HG02678 (cell line): ENCODE results near the gene KRT34.
"Not testable (repeated sequence)": the region's sequence is repeated elsewhere in the genome, so short reads cannot be mapped to it uniquely, and the experiment has no call there.

Source experiments
- ATAC-seq: cut with Tn5 transposase; IDR thresholded peaks from one replicate; pipeline ENCODE4 v1.9.1; 2021; ENCODE audit warnings: mild to moderate bottlenecking, moderate library complexity; ENCODE audit not compliant: unreplicated experiment

Gene KRT34

DNA sequence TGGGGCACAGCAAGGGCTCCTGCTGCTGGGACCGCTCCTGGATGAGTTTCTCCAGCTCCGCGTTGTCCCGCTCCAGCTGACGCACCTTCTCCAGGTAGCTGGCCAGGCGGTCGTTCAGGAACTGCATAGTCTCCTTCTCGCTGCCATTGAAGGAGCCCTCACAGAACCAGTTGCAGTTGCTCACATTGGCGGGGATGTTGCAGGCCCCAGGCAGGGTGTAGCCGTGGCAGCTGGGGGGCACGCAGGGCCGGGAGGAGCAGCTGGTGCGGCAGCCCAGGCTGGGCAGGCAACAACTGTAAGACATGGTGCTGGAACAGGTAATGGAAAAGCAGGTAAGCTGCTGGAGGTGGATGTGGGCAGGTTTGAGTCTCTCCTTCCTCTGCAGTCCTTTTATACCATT is at the start of gene KRT34:
TSS of gene KRT34 (minus strand) at position 364 of the 400 bp plus-strand sequence. CDS start at position 304, 60 bp downstream.
- not testable (repeated sequence) for ATAC-seq

DNA sequence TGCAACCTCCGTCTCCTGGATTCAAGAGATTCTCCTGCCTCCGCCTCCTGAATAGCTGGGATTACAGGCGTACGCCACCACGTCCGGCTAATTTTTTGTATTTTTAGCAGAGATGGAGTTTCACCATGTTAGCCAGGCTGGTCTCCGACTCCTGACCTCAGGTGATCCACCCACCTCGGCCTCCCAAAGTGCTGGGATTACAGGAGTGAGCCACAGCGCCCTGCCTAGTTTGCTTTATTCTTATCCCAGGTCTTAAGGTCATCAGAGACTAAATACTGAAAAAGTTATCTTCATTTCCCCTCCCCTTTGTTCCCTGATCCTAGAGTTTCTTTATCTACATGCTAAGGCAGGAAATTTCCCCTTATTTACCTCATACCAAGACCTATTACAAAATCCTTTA is 48.3 kb upstream of the KRT34 start:
- not testable (repeated sequence) for ATAC-seq

DNA sequence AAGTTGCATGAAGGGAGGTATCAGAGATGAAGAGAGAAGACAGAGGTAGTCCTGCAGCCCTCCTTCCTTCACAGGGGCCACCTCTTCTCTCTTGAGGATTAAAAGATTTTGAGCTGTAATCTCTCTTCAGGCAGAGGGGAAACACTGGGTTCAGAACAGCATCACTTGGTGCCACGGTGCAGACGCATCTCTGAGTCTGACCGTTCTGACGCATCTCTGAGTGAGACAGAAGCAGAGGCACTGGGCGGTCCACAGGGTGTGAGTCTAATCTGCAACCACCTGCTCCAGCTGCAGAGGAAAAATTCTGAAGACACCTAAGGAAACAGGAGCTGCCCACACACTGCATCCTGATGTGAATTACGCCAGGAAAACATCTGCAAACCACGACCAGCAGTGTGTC is 47.6 kb upstream of the KRT34 start:
- ATAC-seq: no peak

DNA sequence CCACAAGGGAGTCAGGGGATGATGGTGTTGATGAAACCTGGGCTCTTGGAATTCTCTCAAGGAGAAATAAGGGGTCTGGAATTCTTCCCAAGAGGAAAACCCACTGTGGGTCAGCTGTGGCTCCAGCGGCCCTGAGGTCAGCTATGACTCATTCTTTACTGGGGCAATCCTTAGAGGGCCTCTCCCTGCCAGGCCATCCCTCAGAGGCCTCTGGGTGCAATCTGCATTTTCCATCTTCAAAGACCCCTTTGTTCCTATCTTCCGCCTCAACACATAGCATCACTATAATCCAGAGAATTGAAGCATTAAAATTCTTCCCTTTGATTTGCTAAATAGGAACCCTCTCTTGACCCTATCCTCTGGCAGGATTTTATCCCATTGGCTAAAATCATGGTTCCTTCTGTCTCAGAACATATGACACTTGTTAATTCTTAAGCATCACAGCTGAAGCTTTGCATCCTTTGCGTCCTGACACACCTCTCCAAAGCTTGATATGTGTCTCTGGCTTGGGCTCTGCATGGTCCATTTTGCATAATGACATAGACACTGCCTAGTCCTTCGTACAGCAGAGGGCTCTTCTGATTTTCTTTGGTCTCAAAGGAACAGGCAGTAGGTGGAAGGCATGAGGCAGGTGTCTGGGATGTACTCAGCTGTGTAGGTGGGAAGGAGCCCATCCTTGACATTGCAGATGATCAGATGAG is 46.6 kb upstream of the KRT34 start:
- no peak for ATAC-seq

DNA sequence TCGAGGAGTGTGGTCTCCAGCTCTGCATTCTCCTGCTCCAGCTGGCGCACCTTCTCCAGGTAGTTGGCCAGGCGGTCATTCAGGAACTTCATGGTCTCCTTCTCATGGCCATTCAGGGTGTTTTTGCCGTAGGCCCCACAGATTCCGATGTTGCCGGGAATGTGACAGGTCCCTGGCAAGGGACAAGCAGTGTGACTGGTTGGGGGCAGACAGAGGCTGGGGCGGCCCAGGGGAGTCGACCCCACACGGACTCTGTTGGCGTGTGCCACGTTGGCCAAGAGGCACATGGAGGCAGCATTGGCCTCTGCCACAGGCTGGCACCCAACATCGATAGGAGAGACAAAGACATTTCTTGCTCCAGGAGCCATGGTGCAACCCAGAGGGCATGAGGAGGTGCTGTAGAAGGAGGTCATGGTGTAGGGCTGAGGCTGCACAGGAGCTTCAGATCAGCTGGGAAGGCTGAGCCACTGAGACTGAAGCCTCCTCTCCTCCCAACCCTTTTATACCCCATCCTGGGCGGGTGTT is 42.1 kb upstream of the KRT34 start, which contains the start of gene KRT37:
TSS of gene KRT37 (minus strand) at position 475 of the 525 bp plus-strand sequence. CDS start at position 413, 62 bp downstream.
- no peak for ATAC-seq

DNA sequence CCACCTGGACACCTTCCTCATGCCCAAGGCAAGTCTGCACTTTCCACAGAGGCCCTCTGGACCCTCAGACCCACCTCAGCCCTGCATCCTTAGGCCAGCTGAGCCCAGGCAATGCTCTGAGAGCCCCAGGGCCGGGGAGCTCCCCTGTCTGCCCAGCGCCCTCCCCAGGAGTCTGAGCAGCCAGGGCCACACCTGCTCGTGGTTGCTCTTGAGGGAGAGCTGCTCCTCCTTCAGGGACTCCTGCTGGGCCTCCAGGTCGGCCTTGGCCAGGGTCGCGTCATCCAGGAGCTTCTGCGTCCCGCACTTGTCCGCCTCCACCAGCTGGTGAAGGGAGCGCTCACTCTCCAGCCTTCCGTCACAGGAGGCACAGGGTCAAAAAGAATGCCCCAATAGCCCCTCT is 40.5 kb upstream of the KRT34 start:
- ATAC-seq: not testable (repeated sequence)

DNA sequence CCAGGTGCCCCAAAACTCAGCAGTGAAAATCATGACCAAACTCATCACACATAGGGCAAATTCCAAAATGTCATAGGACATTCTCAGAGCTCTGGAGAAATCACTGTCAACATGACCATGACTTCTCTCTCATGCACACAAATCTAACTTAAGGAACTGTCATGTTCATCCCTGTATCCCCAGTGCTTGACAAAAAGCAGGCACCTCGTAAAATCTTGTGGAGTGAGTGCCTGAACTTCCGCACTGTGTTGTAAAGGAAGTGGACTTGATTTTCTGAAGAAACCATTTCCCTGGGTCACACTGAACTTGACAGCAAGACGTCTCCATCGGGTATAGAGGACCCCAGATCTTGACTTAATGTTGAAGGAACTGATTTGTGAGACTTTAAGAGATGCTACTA is 39.5 kb upstream of the KRT34 start:
- ATAC-seq: no peak

DNA sequence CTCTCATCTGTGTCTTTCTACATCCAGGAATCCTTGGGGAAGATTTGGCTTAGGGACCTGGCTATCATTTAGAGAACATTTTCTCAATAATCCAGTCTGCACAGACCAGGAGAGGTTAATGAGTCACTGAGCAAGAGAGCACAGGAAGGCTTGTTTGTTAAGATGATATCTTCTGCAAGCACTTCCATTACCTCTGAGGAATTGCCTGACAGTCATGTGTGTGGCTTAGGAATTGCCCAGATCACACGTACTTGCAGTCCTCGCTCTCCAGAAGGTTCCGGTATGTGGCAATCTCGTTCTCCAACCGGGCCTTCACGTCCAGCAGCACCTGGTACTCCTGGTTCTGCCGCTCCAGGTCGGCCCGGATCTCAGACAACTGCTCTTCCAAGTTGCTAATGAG is 39.0 kb upstream of the KRT34 start:
- no peak for ATAC-seq

DNA sequence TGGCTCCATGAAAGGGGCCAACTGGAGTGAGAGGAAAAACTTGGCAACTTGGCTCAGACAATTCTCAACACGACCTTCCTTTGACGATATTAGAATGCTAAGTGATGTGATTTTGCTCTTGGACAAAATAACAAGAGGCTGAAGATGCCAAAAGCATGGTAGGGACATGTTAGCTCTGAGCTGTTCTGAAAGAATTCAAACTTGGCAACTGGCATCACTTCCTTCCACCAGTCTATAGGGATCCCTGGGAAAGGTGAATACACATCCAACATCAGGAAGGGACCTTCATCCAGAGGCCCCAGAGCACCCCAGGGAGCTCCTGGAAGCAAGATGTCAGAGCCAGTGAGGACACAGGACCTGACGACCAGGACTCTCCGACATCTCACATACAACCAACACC is 38.0 kb upstream of the KRT34 start:
- no peak for ATAC-seq

DNA sequence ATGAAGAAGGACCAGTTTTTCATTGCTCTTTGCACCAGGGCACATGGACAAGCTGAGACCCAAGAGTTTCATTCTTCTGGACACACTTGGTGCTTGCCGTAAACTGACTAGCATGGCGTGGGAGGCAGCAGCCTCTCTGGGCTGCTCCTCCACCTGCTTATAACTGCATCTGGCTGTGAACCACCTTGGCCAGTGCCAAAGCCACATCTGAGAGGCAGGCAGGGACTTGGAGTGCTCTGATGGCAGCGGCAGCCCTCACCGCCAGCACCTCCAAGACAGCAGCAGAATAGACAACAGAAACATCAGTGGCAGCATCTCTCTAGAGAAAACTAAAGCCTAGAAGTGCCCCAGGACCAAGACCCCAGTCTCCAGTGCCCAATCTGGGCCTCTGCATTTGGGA is 37.6 kb upstream of the KRT34 start:
- no peak for ATAC-seq

DNA sequence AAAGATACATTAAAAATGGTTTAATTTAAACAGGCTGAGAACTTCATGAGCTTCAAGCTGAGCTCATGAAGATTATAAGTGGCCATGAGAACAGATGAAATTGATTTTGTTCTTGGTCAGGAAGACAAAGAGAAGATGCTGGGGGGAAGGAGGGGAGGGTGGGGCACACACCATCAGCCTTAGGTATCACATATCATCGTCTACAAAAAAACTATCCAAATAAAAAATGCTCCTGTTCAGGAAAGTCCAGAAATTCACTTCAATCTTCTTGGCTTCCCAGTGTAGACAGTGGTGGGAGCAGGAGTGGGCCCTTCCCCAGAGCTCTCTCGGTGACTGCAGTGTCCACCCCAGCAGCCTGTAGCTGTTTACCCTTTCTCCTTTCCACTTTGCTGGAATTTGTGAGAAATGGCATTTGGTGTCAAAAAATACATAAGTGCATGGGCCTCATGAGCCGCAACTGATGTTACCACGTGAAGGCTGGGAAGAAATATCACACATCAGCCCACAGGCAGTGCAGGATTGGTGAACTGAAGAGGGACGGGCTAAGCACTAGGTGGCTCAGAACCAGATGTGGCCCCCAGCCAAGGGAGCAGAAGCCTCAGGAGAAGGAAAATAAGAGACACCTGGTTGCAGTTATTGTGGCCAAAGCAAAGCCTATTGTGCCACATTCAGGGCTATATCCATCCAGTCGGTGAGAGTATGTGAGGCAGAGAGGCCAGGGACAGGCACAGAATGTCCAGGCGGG is 36.2 kb upstream of the KRT34 start:
- no peak for ATAC-seq

DNA sequence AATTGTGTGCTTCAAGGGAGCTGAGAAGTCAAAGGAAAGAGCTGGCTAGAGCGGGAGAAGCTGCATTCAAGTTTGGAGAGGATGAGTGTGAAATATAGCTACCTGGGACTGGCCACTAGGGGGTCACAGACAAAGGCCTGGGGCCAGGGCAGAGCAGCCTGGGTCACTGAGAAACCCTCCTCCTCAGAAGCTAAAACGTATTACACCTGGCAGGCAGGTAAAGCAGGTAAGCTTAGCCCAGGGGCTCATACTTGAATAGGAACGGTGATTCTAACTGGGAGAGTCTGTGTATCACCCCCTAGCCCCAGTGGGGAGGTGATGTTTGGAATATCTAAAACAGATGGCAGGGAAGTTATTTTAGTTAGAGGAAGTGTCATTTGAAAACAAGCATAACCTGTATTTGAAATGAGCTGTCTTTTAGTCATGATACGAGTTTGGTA is 35.5 kb upstream of the KRT34 start:
- no peak for ATAC-seq

DNA sequence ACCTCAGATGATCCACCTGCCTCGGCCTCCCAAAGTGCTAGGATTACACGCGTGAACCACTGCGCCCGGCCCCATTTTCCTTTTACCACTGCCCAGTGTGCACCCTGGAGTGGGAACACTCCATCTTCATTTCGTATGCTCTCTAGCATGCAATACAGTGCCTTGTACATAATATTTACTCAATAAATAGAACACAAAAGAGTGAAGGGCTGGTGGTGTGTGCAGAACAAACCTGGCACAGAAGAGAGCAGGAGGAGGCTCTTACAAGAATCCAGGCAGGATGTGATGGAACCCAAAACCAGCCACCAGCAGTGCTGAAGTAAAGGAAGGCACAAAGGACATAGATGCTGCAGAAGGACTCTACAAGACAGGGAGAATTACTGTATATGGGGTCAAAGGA is 35.0 kb upstream of the KRT34 start:
- ATAC-seq: no peak

DNA sequence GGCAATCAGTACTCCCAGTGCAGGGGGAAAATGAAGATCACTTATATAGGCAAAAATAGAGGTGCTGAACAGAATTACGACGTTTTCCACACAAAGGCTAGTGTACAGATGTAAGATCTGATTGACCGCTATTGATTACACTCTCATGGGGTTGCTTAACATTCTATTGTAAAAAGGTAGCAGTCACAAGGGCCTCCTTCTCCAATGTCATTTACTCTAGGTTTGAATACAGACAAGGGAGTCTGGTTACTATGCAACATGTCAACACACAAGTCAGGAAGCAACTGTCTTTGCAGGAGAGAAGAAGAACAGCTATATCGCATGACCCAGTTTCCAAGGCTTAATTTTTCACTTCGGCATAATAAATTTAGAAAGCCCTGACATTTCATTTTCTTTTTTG is 34.4 kb upstream of the KRT34 start:
- no peak for ATAC-seq

DNA sequence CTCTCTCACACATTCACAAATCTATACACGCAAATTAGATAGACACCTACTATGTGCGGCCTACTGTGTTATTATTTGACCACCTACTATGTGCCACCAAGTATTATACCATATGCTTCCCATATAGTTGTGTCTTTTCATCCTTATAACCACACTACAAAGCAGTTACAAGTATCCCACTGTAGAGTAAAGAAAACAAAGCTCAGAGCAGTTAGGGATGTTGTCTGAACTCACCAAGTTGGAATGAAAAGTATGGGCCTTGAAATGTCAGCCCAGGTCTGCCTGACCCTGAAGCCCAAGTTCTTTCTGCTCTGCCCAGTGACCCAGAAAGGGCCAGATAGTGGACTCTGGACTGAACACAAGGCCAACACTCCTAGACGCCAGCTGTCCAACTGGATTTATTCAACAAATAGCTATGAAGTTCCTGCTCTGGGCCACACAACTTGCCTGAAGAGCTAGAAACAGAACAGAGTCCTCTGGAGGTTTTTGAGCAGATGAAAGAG is 33.8 kb upstream of the KRT34 start:
- no peak for ATAC-seq

DNA sequence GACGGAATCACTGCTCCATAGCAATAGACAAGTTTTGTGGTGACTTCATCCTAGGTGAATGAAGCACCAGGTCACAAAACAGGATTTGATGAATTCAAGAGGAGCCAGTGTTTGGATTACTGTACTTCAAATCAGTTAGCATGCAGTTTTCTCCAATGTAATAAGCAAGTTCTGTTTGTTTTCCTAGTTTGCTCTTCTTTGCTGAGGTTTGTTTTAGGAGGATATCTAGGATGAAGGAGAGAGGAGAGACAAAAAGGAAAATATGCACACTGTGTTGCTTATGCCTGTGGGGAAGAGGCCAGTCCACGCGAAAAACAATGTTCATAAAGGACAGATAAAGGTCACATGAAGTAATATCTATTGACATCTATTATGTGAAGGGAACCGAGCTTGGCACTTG is 33.3 kb upstream of the KRT34 start:
- no peak for ATAC-seq

DNA sequence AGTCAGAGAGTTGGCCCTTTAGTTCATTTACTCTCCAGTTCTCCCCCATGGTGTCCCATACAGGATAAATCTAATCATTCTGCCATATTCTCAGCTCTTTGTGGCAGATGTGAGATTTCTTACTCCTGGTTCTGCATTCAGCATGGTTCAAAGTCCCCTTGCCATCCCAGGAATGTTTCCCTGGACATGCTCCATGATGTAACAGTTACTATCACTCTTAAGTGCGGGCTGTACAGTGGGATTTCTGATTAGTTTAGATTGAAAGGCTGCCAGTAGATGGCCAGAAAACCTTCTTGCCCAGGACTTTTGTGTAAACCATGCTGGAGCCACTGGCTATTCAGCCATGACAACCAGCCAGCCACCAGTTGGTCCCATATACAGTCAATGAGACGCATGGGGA is 31.9 kb upstream of the KRT34 start:
- ATAC-seq: no peak

DNA sequence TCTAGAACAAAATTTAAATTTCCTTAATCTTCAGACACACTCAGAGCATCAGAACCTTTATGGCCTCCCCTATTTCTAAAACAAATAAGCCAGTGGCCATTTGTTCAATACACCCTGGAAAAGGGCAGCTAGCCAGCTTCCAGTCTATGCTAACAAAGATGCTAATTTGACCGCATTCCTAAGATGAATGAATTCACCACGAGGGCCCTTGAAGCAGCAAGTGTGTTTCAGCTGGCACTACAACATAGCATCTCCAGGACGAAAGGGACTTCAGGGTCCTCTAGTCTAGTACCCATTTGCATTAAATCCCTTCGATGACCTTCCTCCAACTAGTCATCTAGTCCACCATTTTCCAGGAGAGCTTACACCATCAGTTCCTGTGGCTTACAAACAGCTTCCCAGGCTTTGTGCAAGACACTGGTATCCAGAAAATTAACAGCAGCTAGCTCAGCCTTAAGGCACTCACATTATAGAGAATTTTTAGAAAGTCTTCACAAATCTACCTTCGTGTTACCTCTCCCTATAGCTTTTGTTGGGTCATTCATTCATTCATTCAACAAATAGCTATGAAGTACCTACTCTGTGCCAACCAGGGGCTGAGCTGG is 31.3 kb upstream of the KRT34 start:
- ATAC-seq: no peak

DNA sequence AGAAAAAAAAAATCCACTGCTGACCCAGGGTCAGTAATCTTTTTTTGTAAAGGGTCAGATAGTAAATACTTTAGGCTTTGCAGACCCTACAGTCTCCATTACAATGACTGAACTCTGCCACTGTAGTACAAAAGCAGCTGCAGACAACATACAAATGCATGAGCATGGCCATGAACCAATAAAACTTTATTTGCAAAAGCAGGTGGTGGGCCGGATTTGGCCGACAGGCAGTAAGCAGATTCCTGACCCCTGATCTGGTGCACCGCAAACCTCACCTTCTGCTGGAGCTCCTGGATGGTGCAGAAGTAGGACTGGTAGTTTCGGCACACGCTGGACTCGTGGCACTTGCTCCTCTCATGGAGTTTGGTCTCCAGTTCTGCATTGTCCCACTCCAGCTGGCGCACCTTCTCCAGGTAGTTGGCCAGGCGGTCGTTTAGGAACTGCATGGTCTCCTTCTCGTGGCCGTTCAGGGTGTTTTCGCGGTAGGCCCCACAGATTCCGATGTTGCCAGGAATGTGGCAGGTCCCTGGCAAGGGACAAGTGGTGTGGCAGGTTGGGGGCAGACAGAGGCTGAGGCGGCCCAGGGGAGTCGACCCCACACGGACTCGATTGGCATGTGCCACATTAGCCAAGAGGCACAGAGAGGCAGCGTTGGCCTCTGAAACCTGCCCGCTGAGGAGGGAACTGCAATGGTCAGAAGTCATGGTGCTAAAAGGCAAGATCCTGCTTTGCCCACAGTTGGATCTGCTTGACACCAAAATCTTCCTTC is 29.1 kb upstream of the KRT34 start:
- ATAC-seq: no peak

DNA sequence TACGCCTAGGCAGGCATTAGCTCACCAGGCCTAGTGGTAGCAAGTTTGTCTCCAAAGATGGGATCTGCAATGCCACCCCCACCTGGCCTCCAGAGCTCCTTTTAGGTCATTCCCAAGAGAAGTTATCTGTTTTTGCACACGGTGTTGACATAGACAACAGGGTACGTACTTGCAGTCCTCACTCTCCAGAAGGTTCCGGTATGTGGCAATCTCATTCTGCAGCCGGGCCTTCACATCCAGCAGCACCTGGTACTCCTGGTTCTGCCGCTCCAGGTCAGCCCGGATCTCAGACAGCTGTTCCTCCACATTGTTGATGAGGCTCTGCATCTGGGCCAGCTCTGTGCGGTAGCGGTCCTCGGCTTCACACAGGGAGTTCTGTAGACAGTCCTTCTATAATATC is 25.1 kb upstream of the KRT34 start:
- ATAC-seq: no peak

DNA sequence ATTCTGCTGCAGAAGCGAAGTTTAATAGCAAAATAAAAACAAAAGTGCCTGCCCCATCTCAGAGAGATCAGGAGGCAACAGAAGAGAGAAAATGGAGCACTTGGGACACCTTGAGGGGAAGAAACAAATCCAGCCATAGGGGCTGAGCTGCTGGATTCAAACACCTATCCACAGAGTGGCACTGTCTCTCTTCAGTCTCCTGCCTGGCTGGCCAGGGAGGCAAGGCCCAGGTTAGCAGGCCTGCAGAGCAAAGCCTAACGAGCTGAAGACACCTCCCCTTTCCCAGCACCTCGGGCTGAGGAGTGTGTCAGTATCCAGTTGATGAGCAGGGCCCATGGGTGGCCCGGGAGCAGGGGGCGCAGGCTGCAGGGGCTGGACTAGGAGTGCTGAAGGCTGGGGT is 24.1 kb upstream of the KRT34 start:
- no peak for ATAC-seq
